SK-N-SH (cell line): ENCODE results near the gene MTCL1.

ENCODE experiments used
- CTCF ChIP-seq: fragments of 200-600 bp; sonication (generic); IDR thresholded peaks from 2 replicates; pipeline ENCODE4 v1.6.1; 2017; ENCODE audit warnings: antibody characterized with exemption, mild to moderate bottlenecking, moderate library complexity
- EP300 ChIP-seq, 2 experiments: IDR thresholded peaks; 2 replicates each; pipeline versions ENCODE4 v1.4.0 to v1.6.1; 2012; ENCODE audit warnings: borderline replicate concordance in 1 of 2, low read depth in 1 of 2, low read length in 1 of 2
- GATA2 ChIP-seq: sonication (generic); formaldehyde crosslinking; IDR thresholded peaks from 2 replicates; pipeline ENCODE4 v1.5.0; 2020; ENCODE audit warnings: mild to moderate bottlenecking, missing genetic modification reagents
- JUND ChIP-seq: IDR thresholded peaks from 2 replicates; pipeline ENCODE4 v1.4.0; 2012
- POLR2AphosphoS5 ChIP-seq: IDR thresholded peaks from 2 replicates; pipeline ENCODE4 v1.6.1; 2012; ENCODE audit warnings: low read depth, low read length
- SMC3 ChIP-seq: IDR thresholded peaks from 2 replicates; pipeline ENCODE4 v1.6.1; 2012; ENCODE audit warnings: low read depth, low read length, improper control_type of control experiment
- TCF12 ChIP-seq: IDR thresholded peaks from 2 replicates; pipeline ENCODE4 v1.4.0; 2012
- USF2 ChIP-seq: fragments of 150-350 bp; IDR thresholded peaks from 2 replicates; pipeline ENCODE4 v1.6.1; 2017; ENCODE audit warnings: antibody characterized with exemption, low read length, low read depth, borderline replicate concordance
- YY1 ChIP-seq: IDR thresholded peaks from 2 replicates; pipeline ENCODE4 v1.4.0; 2012; ENCODE audit warnings: low read depth, mild to moderate bottlenecking
- ZBTB33 ChIP-seq: IDR thresholded peaks from 2 replicates; pipeline ENCODE4 v1.4.0; 2012; ENCODE audit warnings: low read depth, borderline replicate concordance

DNA sequence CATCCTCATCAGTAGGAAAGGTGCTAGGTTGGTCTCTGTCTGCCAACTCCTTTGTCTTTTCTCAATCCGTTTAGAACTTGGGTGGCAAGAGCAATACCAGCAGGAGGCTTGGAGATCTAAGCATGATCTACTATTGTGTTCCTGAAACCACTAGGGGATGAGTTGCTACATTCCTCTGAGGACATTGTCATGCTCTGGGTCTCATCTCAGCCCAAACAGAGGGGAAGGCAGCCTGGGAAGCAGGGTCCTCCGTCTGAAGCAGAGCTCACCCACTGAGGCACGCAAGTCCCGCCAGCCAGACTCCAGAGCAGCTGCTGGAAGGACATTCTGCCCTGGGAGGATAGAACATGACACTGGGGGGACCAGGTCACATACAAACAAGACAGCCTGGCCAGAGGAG is 162.9 kb downstream of the MTCL1 start:
- TF ChIP-seq ZBTB33 (no peak), JUND (no peak), USF2 (no peak), SMC3 (no peak), CTCF (no peak), YY1 (no peak), POLR2AphosphoS5 (no peak), GATA2 (CRISPR knock-in tag) (no peak), TCF12 (no peak), EP300 (IDR thresholded peaks at IDR 0.05; ENCODE audit: borderline replicate concordance in 1 of 2, low read depth in 1 of 2, low read length in 1 of 2) (no peak)
